H9 (cell line): ENCODE results near the gene CFAP46. TPM values are rescaled to one million over a fixed set of nuclear protein-coding genes. Genes with fewer than 3 reads are reported as not detected.

ENCODE experiments used
- DNase-seq: peaks from one replicate; pipeline ENCODE4 v3.0.0-alpha.2; 2017
- H2AFZ ChIP-seq: one replicate; pipeline ENCODE4 v1.6.1; 2013; ENCODE audit warnings: mild to moderate bottlenecking, low read length, control low read depth, moderate library complexity
- H2AK5ac ChIP-seq: 2 replicates; pipeline ENCODE4 v1.6.1; 2013; ENCODE audit warnings: low read length, control low read depth, mixed read lengths; ENCODE audit not compliant: insufficient read length
- H2BK120ac ChIP-seq: one replicate; pipeline ENCODE4 v1.6.1; 2013; ENCODE audit warnings: low read depth, mild to moderate bottlenecking, low read length, control low read depth, inconsistent platforms; ENCODE audit not compliant: poor library complexity, severe bottlenecking
- H2BK12ac ChIP-seq: 2 replicates; pipeline ENCODE4 v1.6.1; 2013; ENCODE audit warnings: low read length, control low read depth, mixed read lengths, low read depth; ENCODE audit not compliant: insufficient read length
- H2BK15ac ChIP-seq: 2 replicates; pipeline ENCODE4 v1.6.1; 2013; ENCODE audit warnings: low read depth, low read length, control low read depth
- H2BK20ac ChIP-seq: one replicate; pipeline ENCODE4 v1.6.1; 2013; ENCODE audit warnings: low read depth, mild to moderate bottlenecking, low read length, control low read depth, inconsistent platforms; ENCODE audit not compliant: poor library complexity, severe bottlenecking
- H2BK5ac ChIP-seq: 2 replicates; pipeline ENCODE4 v1.6.1; 2013; ENCODE audit warnings: low read length, control low read depth, mixed read lengths; ENCODE audit not compliant: insufficient read length
- H3K14ac ChIP-seq: 2 replicates; pipeline ENCODE4 v1.6.1; 2013; ENCODE audit warnings: low read length, control low read depth; ENCODE audit not compliant: insufficient read depth
- H3K18ac ChIP-seq: 2 replicates; pipeline ENCODE4 v1.6.1; 2013; ENCODE audit warnings: low read depth, mild to moderate bottlenecking, mixed read lengths, low read length, control low read depth; ENCODE audit not compliant: insufficient read length
- H3K23ac ChIP-seq: 2 replicates; pipeline ENCODE4 v1.6.1; 2013; ENCODE audit warnings: low read length, control low read depth, mixed read lengths, low read depth; ENCODE audit not compliant: insufficient read length
- H3K23me2 ChIP-seq: 2 replicates; pipeline ENCODE4 v1.6.1; 2013; ENCODE audit warnings: low read depth, mild to moderate bottlenecking, mixed read lengths, low read length, control low read depth; ENCODE audit not compliant: insufficient read length, poor library complexity, severe bottlenecking
- H3K27ac ChIP-seq: 2 replicates; pipeline ENCODE4 v1.5.1; 2013; ENCODE audit warnings: low read length, control low read depth, mixed read lengths, low read depth; ENCODE audit not compliant: insufficient read length
- H3K27me3 ChIP-seq: 2 replicates; pipeline ENCODE4 v1.6.1; 2013; ENCODE audit warnings: low read length, control low read depth, inconsistent platforms; ENCODE audit not compliant: insufficient read depth
- H3K4ac ChIP-seq: 2 replicates; pipeline ENCODE4 v1.6.1; 2013; ENCODE audit warnings: low read depth, mild to moderate bottlenecking, control low read depth, inconsistent platforms, low read length, moderate library complexity
- H3K4me1 ChIP-seq: 2 replicates; pipeline ENCODE4 v1.6.1; 2013; ENCODE audit warnings: low read length, control low read depth, inconsistent platforms; ENCODE audit not compliant: insufficient read depth
- H3K4me2 ChIP-seq: 2 replicates; pipeline ENCODE4 v1.6.1; 2013; ENCODE audit warnings: low read length, control low read depth, mixed read lengths; ENCODE audit not compliant: insufficient read length, insufficient read depth
- H3K56ac ChIP-seq: 2 replicates; pipeline ENCODE4 v1.6.1; 2013; ENCODE audit warnings: low read depth, mild to moderate bottlenecking, mixed read lengths, low read length, control low read depth; ENCODE audit not compliant: insufficient read length
- H3K79me1 ChIP-seq: 2 replicates; pipeline ENCODE4 v1.6.1; 2013; ENCODE audit warnings: low read depth, mild to moderate bottlenecking, moderate library complexity, low read length, control low read depth, inconsistent platforms; ENCODE audit not compliant: insufficient read depth, poor library complexity, severe bottlenecking
- H3K79me2 ChIP-seq: 2 replicates; pipeline ENCODE4 v1.6.1; 2013; ENCODE audit warnings: low read length, control low read depth, inconsistent platforms; ENCODE audit not compliant: insufficient read depth
- H3K9ac ChIP-seq: 2 replicates; pipeline ENCODE4 v1.6.1; 2013; ENCODE audit warnings: low read length, control low read depth, mixed read lengths; ENCODE audit not compliant: insufficient read length; ENCODE audit errors: extremely low read depth
- H3K9me3 ChIP-seq: one replicate; pipeline ENCODE4 v1.6.1; 2013; ENCODE audit warnings: low read depth, low read length, inconsistent platforms; ENCODE audit not compliant: control insufficient read depth
- H3T11ph ChIP-seq: one replicate; pipeline ENCODE4 v1.6.1; 2013; ENCODE audit warnings: mild to moderate bottlenecking, low read length, control low read depth, inconsistent platforms
- H4K20me1 ChIP-seq: one replicate; pipeline ENCODE4 v1.6.1; 2013; ENCODE audit not compliant: control insufficient read depth, insufficient read length, insufficient read depth
- H4K5ac ChIP-seq: 2 replicates; pipeline ENCODE4 v1.6.1; 2013; ENCODE audit warnings: low read depth, mild to moderate bottlenecking, mixed read lengths, low read length, control low read depth; ENCODE audit not compliant: insufficient read length
- H4K8ac ChIP-seq: replicated peaks from 2 replicates; pipeline ENCODE4 v1.6.1; 2013; ENCODE audit warnings: low read length, control low read depth, mixed read lengths, low read depth; ENCODE audit not compliant: insufficient read length
- H4K91ac ChIP-seq: 2 replicates; pipeline ENCODE4 v1.6.1; 2013; ENCODE audit warnings: low read depth, mild to moderate bottlenecking, moderate library complexity, mixed read lengths, low read length, control low read depth; ENCODE audit not compliant: insufficient read length
- H3K27ac Mint-ChIP-seq, 3 experiments: 2 replicates in 2 of 3; 3 replicates in 1 of 3; pipeline ENCODE4 v1.8.0; 2020 to 2021; ENCODE audit warnings: mixed read lengths in 3 of 3, mild to moderate bottlenecking in 1 of 3, moderate library complexity in 1 of 3
- H3K27me3 Mint-ChIP-seq: 2 replicates; pipeline ENCODE4 v1.8.0; 2021; ENCODE audit warnings: low read depth, mild to moderate bottlenecking, moderate library complexity, mixed read lengths
- H3K36me3 Mint-ChIP-seq, 3 experiments: 2 replicates in 2 of 3; 3 replicates in 1 of 3; pipeline ENCODE4 v1.8.0; 2020 to 2021; ENCODE audit warnings: low read depth in 3 of 3, mixed read lengths in 3 of 3; ENCODE audit not compliant: insufficient read depth in 1 of 3
- H3K4me1 Mint-ChIP-seq, 2 experiments: 2 replicates each; pipeline ENCODE4 v1.8.0; 2020; ENCODE audit warnings: mixed read lengths in 2 of 2
- H3K4me3 Mint-ChIP-seq, 2 experiments: 2 replicates in 1 of 2; 3 replicates in 1 of 2; pipeline ENCODE4 v1.8.0; 2020 to 2021; ENCODE audit warnings: mild to moderate bottlenecking in 2 of 2, mixed read lengths in 2 of 2, moderate library complexity in 1 of 2
- H3K9me3 Mint-ChIP-seq, 2 experiments: 2 replicates in 1 of 2; 3 replicates in 1 of 2; pipeline ENCODE4 v1.8.0; 2020; ENCODE audit warnings: mild to moderate bottlenecking in 2 of 2, mixed read lengths in 2 of 2, moderate library complexity in 1 of 2
- CTCF ChIP-seq: fragments of 200-600 bp; sonication (generic); conservative IDR thresholded peaks from 3 replicates; pipeline ENCODE4 v1.8.0; 2021; ENCODE audit warnings: antibody characterized with exemption, mild to moderate bottlenecking
- WGBS: extraction: QIAGEN DNeasy Blood & Tissue Kit; methylation state at CpG from one replicate; pipeline ENCODE4 v1.1.7; 2013; ENCODE audit warnings: missing lambda C conversion rate, low lambda C conversion rate, mixed read lengths; ENCODE audit not compliant: insufficient read length; ENCODE audit errors: extremely low coverage; 5-methylcytosine and 5-hydroxymethylcytosine counted together
- total RNA-seq: library from RNA; stranded (reverse); gene quantifications from 2 replicates; pipeline ENCODE4 v1.2.1, GENCODE V29; 2021

The CFAP46 gene
- total RNA-seq, 1 experiment from 2014 or later = 3.1 TPM

- Mint-ChIP-seq H3K9me3 (peaks cover 13 to 14% of the 10 kb centered on the region in 2 experiments), H3K4me3 (no peak overlapping the region), H3K36me3 (peaks cover 3 to 7% (median 5%) of the 10 kb centered on the region in 3 experiments; a peak in 4 of 7 replicates), H3K27me3 (peaks cover 9% of the 10 kb centered on the region), H3K27ac (no peak overlapping the region), H3K4me1 (peaks cover 10 to 16% of the 10 kb centered on the region in 2 experiments)
- Histone ChIP-seq H2BK120ac (no peak overlapping the region), H2AK5ac (no peak overlapping the region), H3K4me2 (no peak overlapping the region), H3K23ac (no peak overlapping the region), H2BK12ac (no peak overlapping the region), H3K79me1 (no peaks in the 10 kb centered on the region), H3T11ph (no peak overlapping the region), H3K56ac (no peak overlapping the region), H3K4ac (no peak overlapping the region), H3K18ac (no peak overlapping the region), H2BK5ac (no peak overlapping the region), H3K9me3 (peaks cover 6% of the 10 kb centered on the region), H3K27ac (no peak overlapping the region), H2AFZ (no peak overlapping the region), H3K79me2 (no peaks in the 10 kb centered on the region), H3K14ac (no peak overlapping the region; the same call in 1 of the 2 replicates), H4K20me1 (no peaks in the 10 kb centered on the region), H4K8ac (no peak overlapping the region), H4K91ac (no peak overlapping the region), H3K9ac (no peak overlapping the region), H2BK20ac (no peak overlapping the region), H2BK15ac (no peak overlapping the region), H3K27me3 (no peaks in the 10 kb centered on the region), H3K4me1 (no peaks in the 10 kb centered on the region), H3K23me2 (no peaks in the 10 kb centered on the region), H4K5ac (no peak overlapping the region)
- no CpG with 5 or more reads among the region's 16 CpGs for WGBS
- TF ChIP-seq CTCF = no peak
- no peak for DNase-seq
Measured at GRCh38 chr10:132897516-132898381, 44.6 kb downstream of the CFAP46 start.
